HG03095 (cell line): ENCODE results near the gene AKAP9.
"Not testable (repeated sequence)": the region's sequence is repeated elsewhere in the genome, so short reads cannot be mapped to it uniquely, and the experiment has no call there.

Experiments
- ATAC-seq: cut with Tn5 transposase; IDR thresholded peaks from one replicate; pipeline ENCODE4 v1.9.1; 2021; ENCODE audit warnings: moderate library complexity; ENCODE audit not compliant: unreplicated experiment

Gene AKAP9

GRCh38 chr7:91945476-91945875 is 4.8 kb downstream of the AKAP9 start:
- ATAC-seq, result no peak

DNA sequence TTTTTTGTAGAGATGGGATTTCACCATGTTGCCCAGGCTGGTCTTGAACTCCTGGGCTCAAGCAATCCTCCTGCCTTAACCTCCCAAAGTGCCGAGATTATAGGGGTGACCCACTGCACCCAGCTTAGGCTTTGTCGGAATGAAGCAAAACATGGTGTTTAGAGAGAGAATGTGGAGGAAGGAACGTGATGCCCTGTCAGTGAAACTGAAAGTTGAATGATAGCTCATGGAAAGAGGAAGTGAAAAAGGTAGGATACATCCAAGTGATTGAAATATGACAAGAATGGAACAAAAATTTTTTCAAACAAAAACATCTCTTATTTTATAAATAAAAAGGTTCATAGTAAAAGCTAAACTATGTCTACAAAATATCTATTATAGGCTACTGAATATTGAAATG is 5.9 kb downstream of the AKAP9 start:
- no peak for ATAC-seq

- ATAC-seq, result no peak
Observed at GRCh38 chr7:91947948-91948347, 7.3 kb downstream of the AKAP9 start.

DNA sequence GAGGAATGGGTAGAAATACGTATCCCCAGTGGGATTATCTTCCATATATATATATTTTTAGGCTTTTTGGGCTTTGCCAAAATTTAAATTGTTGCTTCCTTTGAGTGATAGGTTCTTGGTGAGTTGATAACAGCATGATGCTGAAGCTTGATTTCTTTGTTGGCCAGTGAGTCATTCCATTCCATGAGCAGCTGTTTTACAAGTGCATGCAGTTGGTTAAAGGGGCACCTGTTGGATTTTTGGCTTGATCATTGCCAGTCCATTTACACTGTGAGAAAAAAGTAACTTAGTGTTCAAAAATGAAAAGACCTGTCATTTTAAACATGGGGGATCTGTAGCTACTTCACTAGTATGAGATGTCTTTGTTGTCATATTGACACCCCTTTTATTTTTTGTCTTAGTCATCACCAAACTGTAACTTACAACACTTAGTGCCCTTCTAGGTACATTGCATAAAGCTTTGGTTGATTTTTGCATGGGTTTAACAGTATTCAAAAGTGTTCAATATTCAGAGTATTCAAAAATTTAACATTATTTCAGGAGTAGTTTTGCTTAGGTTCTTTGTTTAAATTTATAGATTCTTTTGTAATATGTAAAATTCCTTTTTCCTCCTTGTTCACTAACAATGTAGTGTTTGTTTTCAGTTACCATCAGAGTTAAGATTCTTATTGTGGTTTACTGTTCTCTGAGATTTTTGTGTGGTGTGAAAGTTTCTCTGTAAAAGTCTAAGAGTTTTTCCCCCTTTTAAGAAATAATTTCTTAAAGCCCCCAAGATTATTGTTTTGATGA is 8.8 kb downstream of the AKAP9 start:
- ATAC-seq, result peak; percentile 42

- ATAC-seq, result no peak
Observed at GRCh38 chr7:91953618-91954017, 13.0 kb downstream of the AKAP9 start.

DNA sequence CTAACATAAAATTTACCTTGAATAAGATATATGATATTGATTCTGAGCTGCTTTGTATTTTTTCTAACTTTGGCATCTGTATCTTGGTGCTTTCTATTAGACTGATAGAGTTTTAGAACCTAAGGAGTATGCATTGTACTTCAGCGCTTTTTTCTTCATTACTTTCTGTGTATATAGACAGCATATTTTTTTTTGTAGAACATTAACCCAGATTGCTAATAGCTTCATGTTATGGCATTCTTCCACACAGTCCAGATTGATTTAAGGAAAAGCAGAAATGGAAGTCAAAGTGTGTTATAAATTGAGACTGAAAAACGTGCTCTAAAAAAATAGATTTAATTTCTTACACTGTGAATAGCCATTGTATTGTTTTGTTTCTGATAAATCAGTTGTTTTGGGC is 15.8 kb downstream of the AKAP9 start:
- not testable (repeated sequence) for ATAC-seq

DNA sequence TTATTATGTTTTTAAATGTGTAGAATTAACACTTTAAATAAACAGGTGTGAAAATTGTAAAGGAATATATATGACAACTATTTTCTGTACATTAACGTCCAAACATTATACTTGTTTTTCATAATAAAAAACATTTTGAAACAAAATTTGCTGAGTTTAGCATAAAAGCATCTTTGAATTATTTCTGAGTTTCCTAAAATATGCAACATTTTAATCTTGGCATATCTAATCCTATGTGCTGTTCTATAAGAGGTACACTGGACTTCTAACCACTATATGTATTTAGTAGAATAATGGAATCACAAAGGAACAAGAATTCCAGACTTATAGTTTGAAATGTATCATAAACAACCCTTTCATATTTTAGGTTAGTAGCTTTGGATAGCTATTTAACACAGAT is 16.6 kb downstream of the AKAP9 start:
- ATAC-seq, result no peak

GRCh38 chr7:91957823-91958222 is 17.2 kb downstream of the AKAP9 start:
- no peak for ATAC-seq

DNA sequence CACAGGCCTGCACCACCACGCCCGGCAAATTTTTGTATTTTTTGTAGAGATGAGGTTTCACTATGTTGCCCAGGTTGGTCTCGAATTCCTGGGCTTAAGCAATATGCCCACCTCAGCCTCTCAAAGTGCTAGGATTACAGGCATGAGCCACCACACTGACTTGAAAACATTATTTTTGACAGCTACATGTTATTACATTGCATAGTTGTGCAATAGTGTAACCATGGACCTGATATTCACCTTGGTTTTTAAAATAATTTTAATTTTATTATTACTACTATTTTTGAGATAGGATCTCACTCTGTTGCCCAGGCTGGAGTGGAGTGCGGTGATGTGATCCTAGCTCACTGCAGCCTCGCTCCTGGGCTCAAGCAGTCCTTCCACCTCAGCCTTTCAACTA is 18.4 kb downstream of the AKAP9 start:
- ATAC-seq, result no peak

DNA sequence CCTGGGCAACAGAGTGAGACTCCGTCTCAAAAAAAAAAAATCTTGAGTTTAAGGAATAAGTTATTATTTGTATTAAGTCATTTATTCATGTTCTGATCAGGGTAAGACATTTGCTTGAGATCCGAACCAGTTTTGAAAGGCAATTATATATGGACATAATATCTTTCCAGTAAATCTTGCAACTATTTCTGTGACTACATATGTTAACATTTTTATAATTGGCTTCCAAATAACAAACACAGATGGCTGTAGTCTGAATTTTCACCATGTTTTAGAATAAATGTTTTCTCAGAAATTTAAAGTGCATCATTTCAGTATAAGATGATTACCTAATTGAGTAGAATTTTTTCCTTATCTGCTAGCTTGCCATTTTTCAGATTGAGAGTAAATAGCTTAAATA is 21.2 kb downstream of the AKAP9 start:
- no peak for ATAC-seq

DNA sequence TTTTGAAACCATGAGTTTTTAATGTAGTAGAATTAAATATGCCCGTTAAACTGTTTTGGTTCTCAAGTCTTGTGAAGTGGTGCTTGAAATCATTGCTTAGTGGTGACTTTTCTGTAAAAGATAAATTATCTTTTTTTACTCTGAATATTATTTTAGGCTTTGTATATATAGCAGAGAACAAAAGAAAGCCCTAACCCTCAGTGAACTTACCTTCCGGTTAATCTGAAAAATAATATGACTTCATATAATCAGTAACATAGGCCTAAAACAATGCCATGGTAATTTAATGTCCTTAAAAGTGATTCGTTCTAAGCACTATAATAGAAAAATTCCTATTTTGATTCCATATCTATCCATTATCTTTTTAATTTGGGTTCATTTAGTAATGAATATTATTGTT is 21.8 kb downstream of the AKAP9 start:
- no peak for ATAC-seq

DNA sequence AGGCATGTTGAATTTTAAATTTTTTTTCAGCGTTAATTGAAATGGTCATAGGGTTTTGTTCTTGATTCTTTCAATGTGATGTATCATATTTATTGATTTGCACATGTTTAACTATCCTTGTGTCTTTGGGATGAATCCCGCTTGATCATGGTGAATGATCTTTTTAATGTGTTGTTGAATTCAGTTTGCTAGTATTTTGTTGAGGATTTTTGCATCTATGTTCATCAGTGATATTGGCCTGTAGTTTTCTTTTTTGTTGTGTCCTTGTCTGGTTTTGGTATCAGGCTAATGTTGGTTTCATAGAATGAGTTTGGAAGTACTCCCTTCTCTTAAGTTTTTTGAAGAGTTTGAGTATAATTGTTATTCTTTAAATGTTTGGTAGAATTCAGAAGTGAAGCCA is 26.9 kb downstream of the AKAP9 start:
- ATAC-seq, result not testable (repeated sequence)

DNA sequence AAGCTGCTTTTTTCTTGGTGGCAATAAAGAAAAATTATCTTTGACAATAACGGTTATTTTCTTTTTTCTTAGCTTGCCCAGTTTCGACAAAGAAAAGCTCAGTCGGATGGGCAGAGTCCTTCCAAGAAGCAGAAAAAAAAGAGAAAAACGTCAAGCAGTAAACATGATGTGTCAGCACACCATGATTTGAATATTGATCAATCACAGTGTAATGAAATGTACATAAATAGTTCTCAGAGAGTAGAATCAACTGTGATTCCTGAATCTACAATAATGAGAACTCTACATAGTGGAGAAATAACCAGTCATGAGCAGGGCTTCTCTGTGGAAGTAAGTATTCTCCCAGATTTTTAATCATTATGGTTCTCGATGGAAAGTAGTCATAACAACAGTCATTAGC is 33.0 kb downstream of the AKAP9 start:
- no peak for ATAC-seq

- no peak for ATAC-seq
Observed at GRCh38 chr7:91974066-91974465, 33.4 kb downstream of the AKAP9 start.

GRCh38 chr7:91976743-91977142 is 36.1 kb downstream of the AKAP9 start:
- no peak for ATAC-seq

DNA sequence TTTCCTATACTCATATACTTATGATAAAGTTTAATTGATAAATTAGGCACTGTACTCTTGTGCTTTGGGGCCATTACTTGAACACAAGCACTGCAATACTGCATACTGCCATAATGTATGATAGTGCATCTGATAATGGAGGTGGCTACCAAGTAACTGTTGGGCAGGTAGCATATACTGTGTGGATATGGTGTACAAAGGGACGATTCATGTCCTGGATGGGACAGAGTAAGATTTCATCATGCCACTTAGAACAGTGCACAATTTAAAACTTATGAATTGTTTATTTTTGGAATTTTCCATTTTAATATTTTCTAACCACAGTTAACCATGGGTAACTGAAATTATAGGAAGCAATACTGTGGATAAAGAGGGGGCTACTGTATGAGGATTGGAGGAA is 38.9 kb downstream of the AKAP9 start:
- ATAC-seq, result no peak

- not testable (repeated sequence) for ATAC-seq
Observed at GRCh38 chr7:91982352-91982751, 41.7 kb downstream of the AKAP9 start.

GRCh38 chr7:91988213-91988612 is 47.6 kb downstream of the AKAP9 start:
- no peak for ATAC-seq

GRCh38 chr7:91993976-91994375 is 53.3 kb downstream of the AKAP9 start:
- no peak for ATAC-seq

DNA sequence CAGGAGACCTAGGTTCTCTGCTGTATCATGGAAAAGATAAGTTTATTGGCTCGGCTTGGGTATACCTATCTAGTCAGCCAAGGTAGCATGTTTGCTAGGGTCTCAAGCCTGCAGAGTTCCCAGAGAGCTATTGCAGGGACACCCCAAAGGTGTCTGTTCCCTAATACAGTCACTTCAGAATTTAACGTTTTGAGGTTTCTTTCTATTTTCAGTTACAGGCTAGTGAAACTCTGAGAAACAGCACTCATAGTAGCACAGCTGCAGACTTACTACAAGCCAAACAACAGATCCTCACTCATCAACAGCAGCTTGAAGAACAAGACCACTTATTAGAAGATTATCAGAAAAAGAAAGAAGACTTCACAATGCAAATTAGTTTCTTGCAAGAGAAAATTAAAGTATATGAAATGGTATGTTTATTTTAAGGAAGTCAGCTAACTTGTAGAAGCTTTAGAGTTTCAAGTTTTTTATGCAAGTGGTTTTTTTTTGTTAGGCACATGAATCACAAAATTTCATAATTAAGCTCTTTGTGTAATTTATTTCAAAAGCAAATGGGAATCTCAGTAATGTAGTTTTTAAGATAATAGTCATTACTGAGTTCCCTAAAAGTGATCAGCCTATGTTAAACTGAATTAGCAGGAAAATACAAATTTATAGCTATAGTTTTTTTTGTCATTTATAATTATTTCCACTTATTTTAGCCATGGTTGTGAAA is 54.9 kb downstream of the AKAP9 start:
- ATAC-seq, result peak; percentile 92

DNA sequence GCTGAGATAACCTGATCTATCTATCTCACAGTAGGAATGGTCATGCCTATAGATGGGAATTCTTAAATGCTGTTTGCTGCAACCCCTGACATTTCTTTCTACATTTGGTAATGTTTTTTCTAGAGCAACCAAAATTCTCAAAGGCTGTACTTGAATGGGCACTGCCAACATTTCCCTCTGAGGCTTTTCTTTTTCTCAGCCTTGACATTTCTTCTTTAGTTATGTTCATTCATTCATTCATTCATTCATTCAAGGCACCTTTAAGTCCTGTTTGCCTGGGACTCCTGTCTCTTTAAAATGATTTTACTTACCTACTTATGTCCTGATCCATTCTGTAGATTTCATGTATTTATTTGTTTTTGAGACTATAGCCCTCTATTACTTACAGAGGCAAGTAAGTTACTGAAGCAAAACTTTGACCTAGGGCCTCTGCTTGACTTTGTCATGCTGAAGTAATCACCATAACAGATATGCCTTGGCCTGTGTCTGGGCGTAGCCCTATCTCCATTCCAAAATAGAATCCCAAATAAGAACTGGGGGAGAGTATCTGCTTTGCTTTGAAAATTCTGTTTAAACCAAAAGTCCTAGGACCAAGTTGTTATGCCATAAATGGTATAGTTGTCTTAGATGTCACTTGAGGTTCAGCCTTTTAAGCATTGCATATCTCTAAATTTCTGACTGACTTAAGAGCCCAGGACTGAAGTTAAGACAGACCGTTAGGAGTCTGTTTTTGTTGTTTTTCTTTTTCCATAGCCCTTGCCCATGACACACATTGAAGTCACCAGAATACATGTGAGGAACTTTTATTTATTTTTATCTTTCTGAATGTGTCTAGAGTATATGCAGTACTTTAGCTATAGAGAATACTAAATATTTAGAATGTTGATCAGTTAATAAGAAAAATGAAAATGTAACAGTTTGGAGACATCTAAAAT is 59.2 kb downstream of the AKAP9 start:
- ATAC-seq, result no peak
